GM12892 (cell line): ENCODE measurements around the gene CPB2.

ENCODE experiments used
- POLR2A ChIP-seq: IDR thresholded peaks from 2 replicates; pipeline ENCODE4 v1.6.1; 2011; ENCODE audit warnings: low read depth, low read length, control low read depth
- POLR2AphosphoS5 ChIP-seq: IDR thresholded peaks from 2 replicates; pipeline ENCODE4 v1.6.1; 2011; ENCODE audit warnings: low read depth, low read length, control low read depth
- TAF1 ChIP-seq: IDR thresholded peaks from 2 replicates; pipeline ENCODE4 v1.6.1; 2011; ENCODE audit warnings: low read depth, mild to moderate bottlenecking, control low read depth, low read length, borderline replicate concordance

- TF ChIP-seq POLR2AphosphoS5 (no peak), TAF1 (no peak), POLR2A (no peak)
Observed at GRCh38 chr13:46010148-46010547, 94.7 kb downstream of the CPB2 start.
